Anterior cingulate cortex (tissue), 58 donors: ENCODE results near the gene GPC3.

Experiments
- DNase-seq, 58 donors: peaks; one replicate each; lab custom pipeline; 2025; lab: John Stamatoyannopoulos, UW

GPC3 gene

GRCh38 chrX:133935076-133935475 lies 50.3 kb downstream of the GPC3 start:
- DNase-seq = no peak

GRCh38 chrX:133933316-133933715 lies 52.1 kb downstream of the GPC3 start:
- no peak for DNase-seq

- DNase-seq = no peak
These were observed 55.4 kb downstream of the GPC3 start for GRCh38 chrX:133929836-133930464.

- no peak for DNase-seq
These were observed 57.0 kb downstream of the GPC3 start for GRCh38 chrX:133928365-133928764.

GRCh38 chrX:133926809-133927208 lies 58.6 kb downstream of the GPC3 start:
- DNase-seq = no peak

GRCh38 chrX:133926099-133926498 lies 59.3 kb downstream of the GPC3 start:
- no peak for DNase-seq

- no peak for DNase-seq
These were observed 60.8 kb downstream of the GPC3 start for GRCh38 chrX:133924548-133924947.

- no peak for DNase-seq
These were observed 61.8 kb downstream of the GPC3 start for GRCh38 chrX:133923548-133923947.

- no peak for DNase-seq
These were observed 62.3 kb downstream of the GPC3 start for GRCh38 chrX:133923113-133923512.

GRCh38 chrX:133922390-133922771 lies 63.0 kb downstream of the GPC3 start:
- no peak for DNase-seq

GRCh38 chrX:133921764-133922389 lies 63.5 kb downstream of the GPC3 start:
- peak in 3 of 58 donors; percentile 1 to 11 (median 2) for DNase-seq

GRCh38 chrX:133921086-133921485 lies 64.3 kb downstream of the GPC3 start:
- DNase-seq = no peak

GRCh38 chrX:133918361-133918771 lies 67.0 kb downstream of the GPC3 start:
- no peak for DNase-seq

- DNase-seq = no peak
These were observed 68.2 kb downstream of the GPC3 start for GRCh38 chrX:133916984-133917722.

- no peak for DNase-seq
These were observed 71.6 kb downstream of the GPC3 start for GRCh38 chrX:133913658-133914388.

- DNase-seq = no peak
These were observed 72.4 kb downstream of the GPC3 start for GRCh38 chrX:133913009-133913408.

GRCh38 chrX:133911825-133912495 lies 73.4 kb downstream of the GPC3 start:
- no peak for DNase-seq

GRCh38 chrX:133910539-133910938 lies 74.9 kb downstream of the GPC3 start:
- no peak for DNase-seq

GRCh38 chrX:133909888-133910287 lies 75.5 kb downstream of the GPC3 start:
- no peak for DNase-seq

GRCh38 chrX:133908223-133908955 lies 77.0 kb downstream of the GPC3 start:
- no peak for DNase-seq
